NCI-H748 (cell line): ENCODE results near the gene SEMA4A.
"Not testable (repeated sequence)": the region's sequence is repeated elsewhere in the genome, so short reads cannot be mapped to it uniquely, and the experiment has no call there.

Experiments
- DNase-seq: peaks from one replicate; lab custom pipeline; 2025; ENCODE audit not compliant: unreplicated experiment; lab: John Stamatoyannopoulos, UW

The SEMA4A gene

GRCh38 chr1:156153362-156153761, at the start of gene SEMA4A:
Gene SEMA4A, plus strand, starts transcription at chr1:156153585. Its CDS starts 994 bp downstream, at chr1:156154579.
- no peak for DNase-seq

GRCh38 chr1:156104065-156104810, 49.1 kb upstream of the SEMA4A start:
- DNase-seq = peak; percentile 73

GRCh38 chr1:156104861-156105832, 48.2 kb upstream of the SEMA4A start:
- DNase-seq = no peak

- no peak for DNase-seq
These were observed 46.5 kb upstream of the SEMA4A start for GRCh38 chr1:156106624-156107488.

DNA sequence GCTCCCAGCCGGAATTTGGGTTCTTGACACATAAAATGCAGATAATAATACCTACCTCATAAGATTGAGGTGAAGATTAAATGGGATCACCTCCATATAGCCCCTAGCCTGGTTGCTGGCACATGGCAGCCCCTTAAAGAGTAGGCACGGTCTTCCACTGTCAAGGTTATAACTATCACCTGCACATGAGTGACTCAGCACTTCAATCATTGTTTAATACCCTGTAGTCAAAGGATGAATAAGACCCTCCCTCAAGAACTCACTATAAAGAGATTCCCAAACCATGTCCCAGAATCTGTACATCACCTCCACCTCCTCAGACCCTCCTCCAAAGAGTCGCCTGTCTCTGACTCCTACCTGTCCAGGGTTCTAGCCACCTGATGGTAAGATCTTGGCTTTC, 45.3 kb upstream of the SEMA4A start:
- DNase-seq = no peak

- no peak for DNase-seq
These were observed 44.6 kb upstream of the SEMA4A start for GRCh38 chr1:156108664-156109241.

- DNase-seq = no peak
These were observed 43.1 kb upstream of the SEMA4A start for GRCh38 chr1:156110252-156110651.

DNA sequence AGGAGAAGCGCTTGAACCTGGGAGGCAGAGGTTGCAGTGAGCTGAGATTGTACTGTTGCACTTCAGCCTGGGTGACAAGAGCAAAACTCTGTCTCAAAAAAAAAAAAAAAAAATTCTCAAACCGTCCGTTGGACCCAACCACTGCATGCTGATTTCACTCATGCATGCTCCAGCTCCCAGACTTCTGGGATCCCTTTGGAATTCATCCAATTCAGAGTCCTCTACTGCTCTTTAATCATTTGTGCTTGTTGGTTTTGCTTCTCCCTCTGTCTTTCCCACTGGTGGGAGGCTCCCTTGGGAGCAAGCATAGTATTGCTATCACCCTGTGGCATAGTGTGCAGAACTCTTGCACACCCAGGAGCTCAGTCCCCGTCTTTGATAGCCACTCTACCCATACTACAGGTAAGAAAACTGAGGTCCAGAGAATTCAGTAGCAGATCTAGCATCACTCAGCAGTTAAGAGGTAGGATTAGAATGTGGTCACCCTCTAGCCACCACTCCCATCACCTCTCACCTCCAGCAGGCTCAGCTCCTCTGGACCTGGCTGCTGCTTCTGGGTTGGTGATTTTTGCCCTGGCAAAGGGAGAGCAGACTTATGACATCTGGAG, 41.9 kb upstream of the SEMA4A start:
- DNase-seq = no peak

DNA sequence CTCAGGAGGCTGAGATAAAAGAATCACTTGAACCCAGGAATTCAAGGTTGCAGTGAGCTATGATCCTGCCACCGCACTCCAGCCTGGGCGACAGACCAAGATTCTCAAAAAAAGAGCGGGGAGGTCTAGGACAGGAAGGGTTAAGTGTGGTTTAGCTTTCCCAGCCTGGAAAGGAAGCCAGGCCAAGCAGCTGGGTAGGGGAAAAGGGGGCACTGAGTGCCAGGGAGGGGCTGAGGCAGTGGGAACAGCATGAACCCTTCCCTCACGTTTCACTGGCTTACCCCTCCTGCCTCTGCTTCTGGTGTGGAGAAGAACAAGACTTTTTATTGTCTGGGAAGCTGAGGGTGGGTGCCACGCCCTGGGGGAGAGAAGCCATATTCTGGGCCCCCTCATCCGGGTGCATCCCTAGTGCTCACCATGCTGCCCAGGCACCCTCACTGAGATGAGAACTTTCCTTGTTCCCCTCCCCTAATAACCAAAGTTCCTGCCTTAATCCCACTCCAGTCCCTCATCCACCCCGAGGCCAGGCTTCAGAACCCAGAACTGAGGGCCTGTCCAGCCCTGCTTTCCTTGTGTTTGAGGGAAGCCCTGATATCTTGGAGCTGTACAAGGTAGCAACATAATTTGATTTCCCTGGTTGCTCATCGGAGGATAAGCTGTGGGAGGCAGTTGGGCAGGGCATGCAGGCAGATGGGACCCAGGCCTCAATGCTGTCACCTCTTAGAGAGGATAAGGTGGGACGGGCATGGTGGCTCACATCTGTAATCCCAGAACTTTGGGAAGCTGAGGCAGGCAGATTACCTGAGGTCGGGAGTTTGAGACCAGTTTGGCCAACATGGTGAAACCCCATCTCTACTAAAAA, 40.9 kb upstream of the SEMA4A start:
- no peak for DNase-seq

- DNase-seq = no peak
These were observed 40.0 kb upstream of the SEMA4A start for GRCh38 chr1:156113282-156113950.

GRCh38 chr1:156114101-156114918, 39.1 kb upstream of the SEMA4A start, which contains the start of gene LMNA:
Gene LMNA, plus strand, starts transcription at chr1:156114711. Its CDS starts 208 bp downstream, at chr1:156114919.
- DNase-seq = peak; percentile 81

DNA sequence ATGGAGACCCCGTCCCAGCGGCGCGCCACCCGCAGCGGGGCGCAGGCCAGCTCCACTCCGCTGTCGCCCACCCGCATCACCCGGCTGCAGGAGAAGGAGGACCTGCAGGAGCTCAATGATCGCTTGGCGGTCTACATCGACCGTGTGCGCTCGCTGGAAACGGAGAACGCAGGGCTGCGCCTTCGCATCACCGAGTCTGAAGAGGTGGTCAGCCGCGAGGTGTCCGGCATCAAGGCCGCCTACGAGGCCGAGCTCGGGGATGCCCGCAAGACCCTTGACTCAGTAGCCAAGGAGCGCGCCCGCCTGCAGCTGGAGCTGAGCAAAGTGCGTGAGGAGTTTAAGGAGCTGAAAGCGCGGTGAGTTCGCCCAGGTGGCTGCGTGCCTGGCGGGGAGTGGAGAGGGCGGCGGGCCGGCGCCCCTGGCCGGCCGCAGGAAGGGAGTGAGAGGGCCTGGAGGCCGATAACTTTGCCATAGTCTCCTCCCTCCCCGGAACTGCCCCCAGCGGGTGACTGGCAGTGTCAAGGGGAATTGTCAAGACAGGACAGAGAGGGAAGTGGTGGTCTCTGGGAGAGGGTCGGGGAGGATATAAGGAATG, 38.4 kb upstream of the SEMA4A start:
- peak; percentile 67 for DNase-seq

- DNase-seq = peak; percentile 39
These were observed 37.6 kb upstream of the SEMA4A start for GRCh38 chr1:156115514-156116374.

DNA sequence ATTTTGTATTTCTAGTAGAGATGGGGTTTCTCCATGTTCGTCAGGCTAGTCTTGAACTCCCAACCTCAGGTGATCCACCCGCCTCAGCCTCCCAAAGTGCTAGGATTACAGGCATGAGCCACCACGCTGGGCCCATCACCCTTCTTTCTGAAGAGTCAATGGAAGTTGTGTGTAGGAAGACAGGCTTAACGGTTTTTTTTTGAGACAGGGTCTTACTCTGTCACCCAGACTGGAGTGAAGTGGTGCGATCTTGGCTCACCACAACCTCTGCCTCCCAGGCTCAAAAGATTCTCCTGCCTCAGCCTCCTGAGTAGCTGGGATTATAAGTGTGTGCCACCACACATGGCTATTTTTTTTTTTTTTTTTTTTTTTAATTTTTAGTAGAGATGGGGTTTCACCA, 36.7 kb upstream of the SEMA4A start:
- not testable (repeated sequence) for DNase-seq

GRCh38 chr1:156117414-156118176, 35.8 kb upstream of the SEMA4A start:
- no peak for DNase-seq
